Duodenal mucosa (tissue), 2 donors: ENCODE measurements around the gene PRRG2.

Experiments used
- H3K27ac ChIP-seq: one replicate; pipeline ENCODE4 v1.7.0; 2013; ENCODE audit warnings: low read depth, low read length
- H3K27me3 ChIP-seq, 2 donors: one replicate each; pipeline ENCODE4 v1.7.0; 2013; ENCODE audit warnings: low read length in 2 of 2, control low read depth in 1 of 2; ENCODE audit not compliant: insufficient read depth in 2 of 2, control insufficient read depth in 1 of 2
- H3K36me3 ChIP-seq, 2 donors: one replicate each; pipeline ENCODE4 v1.7.0; 2013; ENCODE audit warnings: low read length in 2 of 2, control low read depth in 1 of 2; ENCODE audit not compliant: insufficient read depth in 2 of 2, control insufficient read depth in 1 of 2
- H3K4me1 ChIP-seq, 2 donors: one replicate each; pipeline ENCODE4 v1.7.0; 2013; ENCODE audit warnings: low read length in 2 of 2, control low read depth in 1 of 2; ENCODE audit not compliant: insufficient read depth in 2 of 2, control insufficient read depth in 1 of 2
- H3K4me3 ChIP-seq, 2 donors: one replicate each; pipeline ENCODE4 v1.7.0; 2013; ENCODE audit warnings: low read length in 2 of 2, low read depth in 1 of 2
- H3K9ac ChIP-seq, 2 donors: one replicate each; pipeline ENCODE4 v1.7.0; 2013; ENCODE audit warnings: low read length in 2 of 2, low read depth in 1 of 2
- H3K9me3 ChIP-seq, 2 donors: one replicate each; pipeline ENCODE4 v1.7.0; 2013; ENCODE audit warnings: low read length in 2 of 2, control low read depth in 1 of 2; ENCODE audit not compliant: control insufficient read depth in 1 of 2

PRRG2 gene

DNA sequence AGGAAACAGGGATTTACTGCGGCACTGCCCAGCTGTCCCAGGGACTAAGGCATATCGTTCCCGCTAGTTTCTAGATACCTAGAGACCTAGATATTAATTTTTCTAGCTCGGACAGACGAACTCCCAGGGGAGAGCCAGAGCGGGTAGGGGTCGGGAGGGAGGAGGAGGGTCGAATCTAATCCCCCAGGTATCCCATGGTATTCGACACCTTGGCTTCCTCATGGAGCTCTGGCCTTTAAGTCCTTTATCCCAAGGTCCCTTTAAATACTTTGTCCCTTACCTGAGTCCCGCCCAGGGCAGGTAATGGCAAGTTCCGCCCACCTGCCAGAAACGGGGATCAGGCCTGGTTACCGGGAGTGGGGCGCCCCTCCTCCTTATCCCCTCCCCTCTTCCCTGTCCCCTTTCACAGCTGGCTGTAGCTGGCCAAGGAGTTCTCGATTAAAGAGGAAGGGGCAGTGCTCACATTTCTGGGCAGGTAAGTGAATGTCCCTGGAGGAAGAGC is at the start of gene PRRG2:
Gene PRRG2 (plus strand): TSS at position 310 of the 502 bp plus-strand sequence. CDS start 1,904 bp downstream, outside the sequence.
- Histone ChIP-seq H3K27ac (no peak within 1 kb of the TSS), H3K27me3 (no peaks in the 10 kb centered on the region), H3K4me3 (peak within 1 kb of the TSS; percentile 85), H3K9ac (peak within 1 kb of the TSS; percentile 83), H3K36me3 (no peaks in the 10 kb centered on the region), H3K9me3 (no peaks in the 10 kb centered on the region), H3K4me1 (peaks cover 10 to 18% of the 10 kb centered on the region in 2 donors)

- peaks cover under 1 to 12% of the 10 kb centered on the region in 2 donors for H3K4me1 ChIP-seq
- H3K4me3 ChIP-seq: peak overlapping the region; percentile 58 to 68
- H3K27me3 ChIP-seq: no peaks in the 10 kb centered on the region
- peaks cover 12 to 53% of the 10 kb centered on the region in 2 donors for H3K36me3 ChIP-seq
- no peak overlapping the region for H3K27ac ChIP-seq
- peak overlapping the region in 1 of 2 donors; percentile 25 for H3K9ac ChIP-seq
- no peaks in the 10 kb centered on the region for H3K9me3 ChIP-seq
These were observed 47.3 kb upstream of the PRRG2 start for GRCh38 chr19:49533551-49534488.

DNA sequence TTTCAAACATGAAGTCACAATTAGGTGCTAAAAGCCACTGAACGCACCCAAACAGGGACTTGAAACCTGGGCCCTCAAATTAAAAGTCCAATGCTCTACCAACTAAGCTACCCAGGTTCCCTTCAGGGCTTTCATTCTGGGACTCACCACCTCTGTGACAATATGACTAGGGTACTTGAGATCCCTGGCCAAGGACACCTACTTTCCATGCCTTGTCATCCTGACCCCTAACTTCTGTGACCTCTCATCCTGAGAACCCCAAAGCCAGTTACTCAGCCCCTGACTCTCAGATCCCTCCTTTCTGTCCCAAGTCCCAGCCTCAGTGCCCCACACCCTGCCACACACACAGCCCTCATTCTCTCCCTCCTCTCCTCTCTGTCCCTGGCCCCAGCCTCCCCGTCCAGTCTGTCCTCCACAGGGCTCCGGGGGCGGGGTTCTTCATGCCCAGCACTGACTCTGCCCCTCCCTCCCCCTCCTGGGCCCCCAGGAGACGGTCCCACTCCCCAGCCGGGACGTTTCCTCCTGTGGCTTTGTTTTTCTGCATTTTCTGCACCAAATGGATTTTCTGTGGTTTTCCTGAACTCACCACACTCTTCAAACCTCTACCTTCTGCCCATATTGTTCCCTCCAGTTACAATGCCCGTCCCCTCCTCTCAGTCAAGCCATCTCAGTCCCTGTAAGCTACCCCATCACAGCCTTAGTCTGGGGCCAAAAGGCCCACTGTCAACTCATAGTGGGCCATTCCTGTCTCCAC is 46.3 kb upstream of the PRRG2 start:
- no peak overlapping the region for H3K27ac ChIP-seq
- peaks cover 14 to 53% of the 10 kb centered on the region in 2 donors for H3K36me3 ChIP-seq
- H3K27me3 ChIP-seq: no peaks in the 10 kb centered on the region
- no peaks in the 10 kb centered on the region for H3K9me3 ChIP-seq
- H3K9ac ChIP-seq: no peak overlapping the region
- peaks cover 0 to 12% of the 10 kb centered on the region in 2 donors for H3K4me1 ChIP-seq
- H3K4me3 ChIP-seq: peak overlapping the region in 1 of 2 donors; percentile 68

- peaks cover 14 to 58% of the 10 kb centered on the region in 2 donors for H3K36me3 ChIP-seq
- H3K27me3 ChIP-seq: no peaks in the 10 kb centered on the region
- no peak overlapping the region for H3K9ac ChIP-seq
- H3K4me3 ChIP-seq: no peak overlapping the region
- H3K4me1 ChIP-seq: peaks cover 0 to 12% of the 10 kb centered on the region in 2 donors
- no peaks in the 10 kb centered on the region for H3K9me3 ChIP-seq
- H3K27ac ChIP-seq: no peak overlapping the region
These were observed 44.1 kb upstream of the PRRG2 start for GRCh38 chr19:49536921-49537462.

- H3K27me3 ChIP-seq: no peaks in the 10 kb centered on the region
- H3K36me3 ChIP-seq: peaks cover 15 to 63% of the 10 kb centered on the region in 2 donors
- no peak overlapping the region for H3K27ac ChIP-seq
- no peak overlapping the region for H3K4me3 ChIP-seq
- H3K4me1 ChIP-seq: peaks cover 0 to 7% of the 10 kb centered on the region in 2 donors
- no peaks in the 10 kb centered on the region for H3K9me3 ChIP-seq
- no peak overlapping the region for H3K9ac ChIP-seq
These were observed 42.5 kb upstream of the PRRG2 start for GRCh38 chr19:49538643-49539042.

DNA sequence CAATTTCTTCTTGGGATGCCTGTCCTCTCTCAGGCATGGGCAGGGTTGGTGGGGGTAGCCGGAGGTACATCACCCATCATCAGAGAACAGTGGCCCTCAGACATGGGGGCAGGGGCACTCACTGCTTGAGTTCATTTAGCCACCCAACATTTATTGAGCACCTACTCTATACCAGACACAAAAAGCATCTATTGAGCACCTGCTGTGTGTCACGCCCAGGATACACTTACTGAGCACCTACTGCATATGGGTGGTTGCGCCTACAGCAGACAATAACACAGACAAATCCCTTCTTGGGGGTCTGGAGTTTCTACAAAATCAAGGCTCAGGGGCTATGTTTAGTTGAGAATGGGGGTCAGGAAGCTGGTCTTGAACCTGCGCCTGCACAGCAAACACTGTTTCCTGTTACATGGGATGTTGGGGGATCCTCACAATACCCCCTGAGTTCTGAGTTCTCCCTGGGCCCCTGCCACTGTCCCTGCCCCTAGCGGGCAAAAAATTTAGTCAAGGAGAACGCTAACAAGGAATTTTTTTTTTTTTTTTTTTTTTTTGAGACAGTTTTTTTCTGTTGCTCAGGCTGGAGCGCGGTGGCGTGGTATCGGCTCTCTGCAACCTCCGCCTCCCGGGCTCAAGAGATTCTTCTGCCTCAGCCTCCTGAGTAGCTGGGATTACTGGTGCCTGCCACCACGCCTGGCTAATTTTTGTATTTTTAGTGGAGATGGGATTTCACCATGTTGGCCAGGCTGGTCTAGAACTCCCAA is 41.7 kb upstream of the PRRG2 start:
- H3K4me3 ChIP-seq: no peak overlapping the region
- peaks cover 0 to 4% of the 10 kb centered on the region in 2 donors for H3K4me1 ChIP-seq
- H3K9me3 ChIP-seq: no peaks in the 10 kb centered on the region
- no peak overlapping the region for H3K27ac ChIP-seq
- no peak overlapping the region for H3K9ac ChIP-seq
- H3K27me3 ChIP-seq: no peaks in the 10 kb centered on the region
- H3K36me3 ChIP-seq: peaks cover 15 to 63% of the 10 kb centered on the region in 2 donors

GRCh38 chr19:49541914-49542313 is 39.2 kb upstream of the PRRG2 start:
- Histone ChIP-seq H3K9ac (no peak overlapping the region), H3K4me3 (no peak overlapping the region), H3K27ac (no peak overlapping the region), H3K27me3 (no peaks in the 10 kb centered on the region), H3K36me3 (peaks cover 15 to 51% of the 10 kb centered on the region in 2 donors), H3K9me3 (no peaks in the 10 kb centered on the region), H3K4me1 (peaks cover 0 to 2% of the 10 kb centered on the region in 2 donors)

DNA sequence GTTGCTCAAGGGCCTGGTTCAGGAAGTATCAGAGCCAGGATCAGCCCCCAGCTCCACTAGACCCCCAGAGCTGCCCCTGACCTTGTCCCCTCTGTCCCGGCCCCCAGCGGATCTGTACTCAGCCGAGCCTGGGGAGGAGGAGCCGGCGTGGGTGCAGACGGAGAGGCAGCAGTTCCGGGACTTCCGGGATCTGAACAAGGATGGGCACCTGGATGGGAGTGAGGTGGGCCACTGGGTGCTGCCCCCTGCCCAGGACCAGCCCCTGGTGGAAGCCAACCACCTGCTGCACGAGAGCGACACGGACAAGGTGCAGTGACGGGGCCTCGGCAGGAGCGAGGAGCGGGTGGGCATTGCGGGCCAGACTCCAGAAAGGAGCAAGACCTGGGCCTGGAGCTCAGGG is 38.7 kb upstream of the PRRG2 start:
- no peaks in the 10 kb centered on the region for H3K9me3 ChIP-seq
- no peak overlapping the region for H3K4me3 ChIP-seq
- H3K27ac ChIP-seq: no peak overlapping the region
- H3K36me3 ChIP-seq: peaks cover 15 to 46% of the 10 kb centered on the region in 2 donors
- no peaks in the 10 kb centered on the region for H3K27me3 ChIP-seq
- H3K9ac ChIP-seq: no peak overlapping the region
- H3K4me1 ChIP-seq: peaks cover 2 to 5% of the 10 kb centered on the region in 2 donors

DNA sequence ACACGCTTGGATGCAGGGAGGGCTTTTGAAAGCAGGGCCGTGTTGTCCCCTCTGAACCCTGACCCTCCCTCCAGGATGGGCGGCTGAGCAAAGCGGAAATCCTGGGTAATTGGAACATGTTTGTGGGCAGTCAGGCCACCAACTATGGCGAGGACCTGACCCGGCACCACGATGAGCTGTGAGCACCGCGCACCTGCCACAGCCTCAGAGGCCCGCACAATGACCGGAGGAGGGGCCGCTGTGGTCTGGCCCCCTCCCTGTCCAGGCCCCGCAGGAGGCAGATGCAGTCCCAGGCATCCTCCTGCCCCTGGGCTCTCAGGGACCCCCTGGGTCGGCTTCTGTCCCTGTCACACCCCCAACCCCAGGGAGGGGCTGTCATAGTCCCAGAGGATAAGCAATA is 38.1 kb upstream of the PRRG2 start:
- Histone ChIP-seq H3K27ac (no peak overlapping the region), H3K9ac (no peak overlapping the region), H3K27me3 (no peaks in the 10 kb centered on the region), H3K4me3 (no peak overlapping the region), H3K9me3 (no peaks in the 10 kb centered on the region), H3K36me3 (peaks cover 15 to 46% of the 10 kb centered on the region in 2 donors), H3K4me1 (peaks cover 2 to 6% of the 10 kb centered on the region in 2 donors)
